Prostate gland (tissue), 2 donors: ENCODE measurements around the gene RARS1. TPM values are rescaled to one million over a fixed set of nuclear protein-coding genes. Genes with fewer than 3 reads are reported as not detected.

Source experiments
- DNase-seq: peaks from one replicate; pipeline ENCODE4 v3.0.0-alpha.2; 2019; ENCODE audit warnings: low spot score
- H3K27ac ChIP-seq, 2 donors: fragments of 200-600 bp; sonication (generic); 2 replicates each; pipeline ENCODE4 v1.5.1; 2017 to 2019
- H3K27me3 ChIP-seq: fragments of 200-600 bp; sonication (generic); replicated peaks from 2 replicates; pipeline ENCODE4 v1.5.1; 2019; ENCODE audit not compliant: insufficient read depth
- H3K36me3 ChIP-seq, 2 donors: fragments of 200-600 bp; sonication (generic); 1 replicate in 1 of 2; 2 replicates in 1 of 2; pipeline versions ENCODE4 v1.5.1 to v1.8.1; 2017 to 2019
- H3K4me1 ChIP-seq: fragments of 200-600 bp; sonication (generic); replicated peaks from 2 replicates; pipeline ENCODE4 v1.5.1; 2019
- H3K4me3 ChIP-seq, 2 donors: fragments of 200-600 bp; sonication (generic); 2 replicates each; pipeline ENCODE4 v1.5.1; 2017 to 2019
- H3K9me3 ChIP-seq: fragments of 200-600 bp; sonication (generic); 2 replicates; pipeline ENCODE4 v1.5.1; 2017
- CTCF ChIP-seq, 4 experiments: fragments of 200-600 bp in 2 of 4; fragments of 450-650 bp in 2 of 4; sonication (generic) in 2 of 4; IDR thresholded peaks; 1 replicate in 3 of 4; 2 replicates in 1 of 4; pipeline ENCODE4 v1.5.1; 2016 to 2019; ENCODE audit warnings: antibody characterized with exemption in 4 of 4, mild to moderate bottlenecking in 2 of 4, moderate library complexity in 2 of 4
- POLR2A ChIP-seq: fragments of 450-650 bp; IDR thresholded peaks from one replicate; pipeline ENCODE4 v1.6.1; 2016; ENCODE audit warnings: antibody characterized with exemption, mild to moderate bottlenecking
- POLR2AphosphoS5 ChIP-seq: sonication (generic); formaldehyde crosslinking; IDR thresholded peaks from one replicate; pipeline ENCODE4 v1.6.1; 2017; ENCODE audit warnings: antibody characterized with exemption
- WGBS: methylation state at CpG from one replicate; pipeline ENCODE4 v1.1.5; 2018; 5-methylcytosine and 5-hydroxymethylcytosine counted together
- intact Hi-C: fragments of 100-400 bp; cut with DNase I; formaldehyde crosslinking; loops from one replicate; pipeline ENCODE4 v1.14.2; 2022
- microRNA-seq: library from miRNA; unstranded; fragments of <30 nt; microRNA quantifications from one replicate; pipeline ENCODE4, GENCODE V29; 2016
- small RNA-seq, 2 donors: library from RNA; depleted of rRNA; stranded (forward); fragments of <200 nt; gene quantifications; one replicate each; pipeline ENCODE3, GENCODE V24; 2016
- total RNA-seq, 2 donors: library from RNA; depleted of rRNA; stranded (reverse); fragments of >200 nt; gene quantifications; one replicate each; pipeline ENCODE4 v1.1.0, GENCODE V29; 2016

RARS1 gene
- total RNA-seq, 2 donors from 2014 or later = 71.6 to 86.6 TPM

GRCh38 chr5:168563959-168564358 is 77.7 kb downstream of the RARS1 start:
- intact Hi-C loops = no loop called here
- Histone ChIP-seq H3K36me3 (no peaks in the 10 kb centered on the region), H3K4me3 (no peak overlapping the region), H3K27me3 (no peaks in the 10 kb centered on the region), H3K4me1 (no peaks in the 10 kb centered on the region), H3K27ac (no peak overlapping the region), H3K9me3 (no peaks in the 10 kb centered on the region)
- 88% methylated on average over 1 of the region's 1 CpG for WGBS
- no peak for TF ChIP-seq POLR2A
- no peak for TF ChIP-seq POLR2AphosphoS5
- no peak for TF ChIP-seq CTCF (IDR thresholded peaks at IDR 0.05)
- no peak for DNase-seq

- DNase-seq = no peak
- 97% methylated on average over 6 of the region's 6 CpGs for WGBS
- H3K4me1 ChIP-seq = no peaks in the 10 kb centered on the region
- no peaks in the 10 kb centered on the region for H3K9me3 ChIP-seq
- intact Hi-C loops = no loop called here
- no peak overlapping the region for H3K27ac ChIP-seq
- TF ChIP-seq POLR2AphosphoS5 (no peak), POLR2A (no peak), CTCF (IDR thresholded peaks at IDR 0.05) (no peak)
- H3K36me3 ChIP-seq = no peaks in the 10 kb centered on the region
- H3K27me3 ChIP-seq = no peaks in the 10 kb centered on the region
- H3K4me3 ChIP-seq = no peak overlapping the region
These were observed 82.5 kb downstream of the RARS1 start for GRCh38 chr5:168568738-168569137.

Small RNA genes lying within 50 kb of the gene (microRNA-seq; reads per million reads assigned to microRNA genes)
- gene MIR103A1 (not detected), gene MIR103B1 (not detected)

Small RNA genes lying within 50 kb of the gene (small RNA-seq; reads per million reads assigned to genes)
- 0.09 to 0.81 reads per million in 2 donors for gene MIR103A1

Other genes with a start within 250 kb of the RARS1 start
- gene WWC1, start 194.8 kb upstream of the RARS1 start, total RNA-seq = 10 to 100 TPM; 45.3 to 52.6 TPM
- 1 to 10 TPM; 1.3 to 4.0 TPM for gene FBLL1, start 42.8 kb downstream of the RARS1 start, total RNA-seq
- gene PANK3, start 92.9 kb downstream of the RARS1 start, total RNA-seq = 10 to 100 TPM; 24.8 to 48.7 TPM